ENCODE results near the gene ERC2. TPM values are rescaled to one million over a fixed set of nuclear protein-coding genes. Genes with fewer than 3 reads are reported as not detected.

Gene ERC2
- total RNA-seq, 3 donors from 2014 or later (not counting 1 experiment from before 2014, with no cell fraction given) = not detected

DNA sequence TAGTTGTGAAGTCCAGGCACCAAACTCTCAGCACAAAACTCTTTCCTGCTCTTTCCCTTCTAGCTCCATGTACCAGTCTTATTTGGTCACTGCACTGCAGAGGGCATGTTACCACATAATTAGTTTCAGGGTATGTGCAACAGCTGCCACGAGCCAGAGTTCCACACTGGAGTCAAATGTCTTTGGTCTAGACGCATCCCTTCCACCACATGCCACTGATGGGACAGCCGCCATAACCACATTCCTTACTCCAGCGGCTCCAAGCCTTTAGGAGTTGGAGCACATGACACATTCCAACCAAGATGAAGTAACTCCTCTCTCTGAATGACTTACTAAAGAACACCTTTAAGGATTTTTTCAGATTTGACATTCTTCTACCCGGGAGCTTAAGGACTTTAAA, 153.4 kb downstream of the ERC2 start:
- DNase-seq = no peak
- H3K9me3 Mint-ChIP-seq = no peaks in the 10 kb centered on the region
- Histone ChIP-seq H3K4me3 (ENCODE audit: low read length) (no peak overlapping the region), H3K27ac (ENCODE audit: low read length) (no peak overlapping the region), H3K9me3 (ENCODE audit: control insufficient read depth, insufficient read depth, low read length) (no peaks in the 10 kb centered on the region), H3K27me3 (ENCODE audit: control insufficient read depth, insufficient read depth, low read length) (no peaks in the 10 kb centered on the region), H3K36me3 (ENCODE audit: control insufficient read depth, insufficient read depth, low read length) (no peaks in the 10 kb centered on the region), H3K4me1 (ENCODE audit: control insufficient read depth, insufficient read depth, low read length) (no peaks in the 10 kb centered on the region)
- H3K27me3 Mint-ChIP-seq (ENCODE audit: low read depth in 2 of 2) = peaks cover 7 to 8% of the 10 kb centered on the region in 2 donors
- no peak for ATAC-seq
- WGBS (ENCODE audit: insufficient coverage) = 82% methylated on average over 5 of the region's 5 CpGs
- intact Hi-C loops (cut with micrococcal nuclease) = no loop called here
- H3K36me3 Mint-ChIP-seq = no peaks in the 10 kb centered on the region
- no peaks in the 10 kb centered on the region for H3K4me1 Mint-ChIP-seq
- no peak overlapping the region for H3K4me3 Mint-ChIP-seq
- TF ChIP-seq, protein P1, sequence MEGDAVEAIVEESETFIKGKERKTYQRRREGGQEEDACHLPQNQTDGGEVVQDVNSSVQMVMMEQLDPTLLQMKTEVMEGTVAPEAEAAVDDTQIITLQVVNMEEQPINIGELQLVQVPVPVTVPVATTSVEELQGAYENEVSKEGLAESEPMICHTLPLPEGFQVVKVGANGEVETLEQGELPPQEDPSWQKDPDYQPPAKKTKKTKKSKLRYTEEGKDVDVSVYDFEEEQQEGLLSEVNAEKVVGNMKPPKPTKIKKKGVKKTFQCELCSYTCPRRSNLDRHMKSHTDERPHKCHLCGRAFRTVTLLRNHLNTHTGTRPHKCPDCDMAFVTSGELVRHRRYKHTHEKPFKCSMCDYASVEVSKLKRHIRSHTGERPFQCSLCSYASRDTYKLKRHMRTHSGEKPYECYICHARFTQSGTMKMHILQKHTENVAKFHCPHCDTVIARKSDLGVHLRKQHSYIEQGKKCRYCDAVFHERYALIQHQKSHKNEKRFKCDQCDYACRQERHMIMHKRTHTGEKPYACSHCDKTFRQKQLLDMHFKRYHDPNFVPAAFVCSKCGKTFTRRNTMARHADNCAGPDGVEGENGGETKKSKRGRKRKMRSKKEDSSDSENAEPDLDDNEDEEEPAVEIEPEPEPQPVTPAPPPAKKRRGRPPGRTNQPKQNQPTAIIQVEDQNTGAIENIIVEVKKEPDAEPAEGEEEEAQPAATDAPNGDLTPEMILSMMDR (IDR thresholded peaks at IDR 0.05) = no peak
- no peak overlapping the region for H3K27ac Mint-ChIP-seq

DNA sequence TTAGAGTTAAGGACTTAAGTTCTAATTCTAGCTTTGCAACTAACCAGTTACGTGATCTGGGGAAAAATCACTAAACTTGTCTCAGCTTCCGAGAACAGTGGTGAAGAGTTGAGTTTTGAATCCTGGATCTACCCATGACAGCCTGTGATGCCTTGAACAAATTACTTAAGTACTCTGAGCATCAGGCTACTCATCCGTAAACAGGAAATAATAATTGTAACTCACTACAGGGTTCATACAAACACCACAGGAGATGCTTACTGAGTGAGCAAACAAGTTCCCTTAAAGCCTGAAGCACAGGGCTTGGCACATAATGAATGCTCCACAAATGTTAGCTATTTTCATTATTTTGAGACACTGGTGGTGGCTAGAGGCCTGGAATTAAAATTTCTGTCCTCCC, 158.8 kb downstream of the ERC2 start:
- Histone ChIP-seq H3K27me3 (ENCODE audit: control insufficient read depth, insufficient read depth, low read length) (no peaks in the 10 kb centered on the region), H3K36me3 (ENCODE audit: control insufficient read depth, insufficient read depth, low read length) (no peaks in the 10 kb centered on the region), H3K27ac (ENCODE audit: low read length) (no peak overlapping the region), H3K4me3 (ENCODE audit: low read length) (no peak overlapping the region), H3K4me1 (ENCODE audit: control insufficient read depth, insufficient read depth, low read length) (no peaks in the 10 kb centered on the region), H3K9me3 (ENCODE audit: control insufficient read depth, insufficient read depth, low read length) (no peaks in the 10 kb centered on the region)
- TF ChIP-seq, protein P1 (IDR thresholded peaks at IDR 0.05) = no peak
- intact Hi-C loops (cut with micrococcal nuclease) = no loop called here
- H3K27me3 Mint-ChIP-seq (ENCODE audit: low read depth in 2 of 2) = peaks cover 0 to 6% of the 10 kb centered on the region in 2 donors
- WGBS (ENCODE audit: insufficient coverage) = 84% methylated on average over 3 of the region's 3 CpGs
- DNase-seq (no peak), ATAC-seq (no peak)
- H3K27ac Mint-ChIP-seq = no peak overlapping the region
- H3K36me3 Mint-ChIP-seq = no peaks in the 10 kb centered on the region
- no peak overlapping the region for H3K4me3 Mint-ChIP-seq
- no peaks in the 10 kb centered on the region for H3K9me3 Mint-ChIP-seq
- no peaks in the 10 kb centered on the region for H3K4me1 Mint-ChIP-seq

DNA sequence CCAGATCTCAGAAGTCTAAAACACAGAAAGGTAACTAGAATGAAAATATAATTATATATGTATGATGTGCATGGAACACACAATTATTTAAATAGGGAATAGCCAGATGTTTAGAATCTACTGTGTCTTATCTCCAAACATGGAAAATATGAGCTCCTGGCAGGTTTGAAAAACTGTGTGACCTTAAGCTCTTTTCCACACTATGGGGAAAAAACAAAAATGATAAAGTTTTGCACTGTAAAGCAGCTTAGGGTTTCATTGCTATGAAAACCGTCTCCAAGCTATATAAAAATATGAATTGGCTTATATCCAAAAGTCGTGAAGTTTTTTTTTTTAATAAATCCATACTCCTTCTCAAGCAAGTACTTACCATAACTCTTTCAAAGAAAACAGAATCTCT, 159.8 kb downstream of the ERC2 start:
- Histone ChIP-seq H3K4me3 (ENCODE audit: low read length) (no peak overlapping the region), H3K9me3 (ENCODE audit: control insufficient read depth, insufficient read depth, low read length) (no peaks in the 10 kb centered on the region), H3K27me3 (ENCODE audit: control insufficient read depth, insufficient read depth, low read length) (no peaks in the 10 kb centered on the region), H3K36me3 (ENCODE audit: control insufficient read depth, insufficient read depth, low read length) (no peaks in the 10 kb centered on the region), H3K27ac (ENCODE audit: low read length) (no peak overlapping the region), H3K4me1 (ENCODE audit: control insufficient read depth, insufficient read depth, low read length) (no peaks in the 10 kb centered on the region)
- TF ChIP-seq, protein P1 (IDR thresholded peaks at IDR 0.05) = no peak
- ATAC-seq (no peak), DNase-seq (no peak)
- intact Hi-C loops (cut with micrococcal nuclease) = no loop called here
- no peak overlapping the region for H3K27ac Mint-ChIP-seq
- no peaks in the 10 kb centered on the region for H3K36me3 Mint-ChIP-seq
- no peaks in the 10 kb centered on the region for H3K9me3 Mint-ChIP-seq
- H3K4me1 Mint-ChIP-seq = no peaks in the 10 kb centered on the region
- no peak overlapping the region for H3K4me3 Mint-ChIP-seq
- WGBS (ENCODE audit: insufficient coverage) = 100% methylated on average over 1 of the region's 2 CpGs
- peaks cover 0 to 6% of the 10 kb centered on the region in 2 donors for H3K27me3 Mint-ChIP-seq (ENCODE audit: low read depth in 2 of 2)

DNA sequence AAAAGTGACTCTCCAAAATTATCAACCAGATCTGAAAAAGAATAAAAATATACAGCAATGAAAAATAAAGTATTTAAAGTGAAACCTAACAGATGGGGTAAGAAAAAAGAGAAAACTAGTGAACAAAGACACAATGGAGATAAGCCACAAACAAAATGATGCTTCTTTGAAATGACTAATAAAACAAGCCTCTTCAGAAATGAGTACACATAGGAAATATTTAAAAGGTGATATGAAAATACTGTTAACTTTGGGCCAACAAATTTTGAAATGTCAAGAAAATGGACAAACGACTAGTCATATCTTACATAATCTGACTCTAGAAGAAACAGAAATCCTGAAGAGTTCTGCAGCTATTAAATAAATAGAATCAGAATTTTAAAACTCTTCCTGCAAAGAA, 164.2 kb downstream of the ERC2 start:
- Mint-ChIP-seq H3K9me3 (no peaks in the 10 kb centered on the region), H3K4me3 (no peak overlapping the region), H3K27ac (no peak overlapping the region), H3K27me3 (ENCODE audit: low read depth in 2 of 2) (peaks cover 0 to 3% of the 10 kb centered on the region in 2 donors), H3K36me3 (no peaks in the 10 kb centered on the region), H3K4me1 (no peaks in the 10 kb centered on the region)
- Histone ChIP-seq H3K4me1 (ENCODE audit: control insufficient read depth, insufficient read depth, low read length) (no peaks in the 10 kb centered on the region), H3K9me3 (ENCODE audit: control insufficient read depth, insufficient read depth, low read length) (no peaks in the 10 kb centered on the region), H3K27ac (ENCODE audit: low read length) (no peak overlapping the region), H3K27me3 (ENCODE audit: control insufficient read depth, insufficient read depth, low read length) (no peaks in the 10 kb centered on the region), H3K36me3 (ENCODE audit: control insufficient read depth, insufficient read depth, low read length) (no peaks in the 10 kb centered on the region), H3K4me3 (ENCODE audit: low read length) (no peak overlapping the region)
- no CpG with 5 or more reads among the region's 1 CpG for WGBS (ENCODE audit: insufficient coverage)
- ATAC-seq (no peak), DNase-seq (no peak)
- intact Hi-C loops (cut with micrococcal nuclease) = no loop called here
- TF ChIP-seq, protein P1 (IDR thresholded peaks at IDR 0.05) = no peak

All from natural killer cell (primary cell).